ENCODE results near the gene FFAR1. TPM values are rescaled to one million over a fixed set of nuclear protein-coding genes. Genes with fewer than 3 reads are reported as not detected.

Gene FFAR1
- total and polyA plus RNA-seq, 2 donors (not counting 1 experiment from before 2014, with no cell fraction given), result not detected

- DNase-seq (ENCODE audit: low read depth in 2 of 2), result no peak
- Histone ChIP-seq H2AFZ (ENCODE audit: low read length) (no peak overlapping the region), H3K4me1 (ENCODE audit: control insufficient read depth, extremely low read depth, insufficient read depth, low read length) (no peaks in the 10 kb centered on the region), H3K4me2 (ENCODE audit: extremely low read depth, insufficient read depth, low read length) (no peak overlapping the region), H4K20me1 (ENCODE audit: control insufficient read depth, extremely low read depth, insufficient read depth, low read length) (no peaks in the 10 kb centered on the region), H3K36me3 (ENCODE audit: control insufficient read depth, insufficient read depth, low read length) (no peaks in the 10 kb centered on the region), H3K27ac (ENCODE audit: insufficient read depth, low read length) (no peak overlapping the region), H3K9ac (ENCODE audit: insufficient read depth, low read length) (no peak overlapping the region), H3K79me2 (ENCODE audit: control insufficient read depth, insufficient read depth, low read length) (no peaks in the 10 kb centered on the region), H3K4me3 (replicated peaks in 1 of 4; ENCODE audit: control extremely low read depth in 1 of 4, insufficient read depth in 1 of 4, low read depth in 3 of 4, low read length in 4 of 4) (no peak overlapping the region), H3K27me3 (ENCODE audit: control insufficient read depth, insufficient read depth, low read length) (no peaks in the 10 kb centered on the region), H3K9me3 (ENCODE audit: control insufficient read depth, insufficient read depth, low read depth, low read length) (no peaks in the 10 kb centered on the region)
- TF ChIP-seq EZH2 (IDR thresholded peaks at IDR 0.05; ENCODE audit: low read length, missing control alignments), result no peak
- TF ChIP-seq, protein P1, sequence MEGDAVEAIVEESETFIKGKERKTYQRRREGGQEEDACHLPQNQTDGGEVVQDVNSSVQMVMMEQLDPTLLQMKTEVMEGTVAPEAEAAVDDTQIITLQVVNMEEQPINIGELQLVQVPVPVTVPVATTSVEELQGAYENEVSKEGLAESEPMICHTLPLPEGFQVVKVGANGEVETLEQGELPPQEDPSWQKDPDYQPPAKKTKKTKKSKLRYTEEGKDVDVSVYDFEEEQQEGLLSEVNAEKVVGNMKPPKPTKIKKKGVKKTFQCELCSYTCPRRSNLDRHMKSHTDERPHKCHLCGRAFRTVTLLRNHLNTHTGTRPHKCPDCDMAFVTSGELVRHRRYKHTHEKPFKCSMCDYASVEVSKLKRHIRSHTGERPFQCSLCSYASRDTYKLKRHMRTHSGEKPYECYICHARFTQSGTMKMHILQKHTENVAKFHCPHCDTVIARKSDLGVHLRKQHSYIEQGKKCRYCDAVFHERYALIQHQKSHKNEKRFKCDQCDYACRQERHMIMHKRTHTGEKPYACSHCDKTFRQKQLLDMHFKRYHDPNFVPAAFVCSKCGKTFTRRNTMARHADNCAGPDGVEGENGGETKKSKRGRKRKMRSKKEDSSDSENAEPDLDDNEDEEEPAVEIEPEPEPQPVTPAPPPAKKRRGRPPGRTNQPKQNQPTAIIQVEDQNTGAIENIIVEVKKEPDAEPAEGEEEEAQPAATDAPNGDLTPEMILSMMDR (conservative IDR thresholded peaks at IDR 0.05 in 1 of 2, IDR thresholded peaks at IDR 0.05 in 1 of 2; ENCODE audit: low read depth in 1 of 2, low read length in 2 of 2), result no peak
Measured at GRCh38 chr19:35351411-35352176, 3.9 kb downstream of the FFAR1 start.

GRCh38 chr19:35352177-35352447 lies 4.4 kb downstream of the FFAR1 start:
- no peak for TF ChIP-seq EZH2 (IDR thresholded peaks at IDR 0.05; ENCODE audit: low read length, missing control alignments)
- TF ChIP-seq, protein P1 (conservative IDR thresholded peaks at IDR 0.05 in 1 of 2, IDR thresholded peaks at IDR 0.05 in 1 of 2; ENCODE audit: low read depth in 1 of 2, low read length in 2 of 2), result no peak
- no peak for DNase-seq (ENCODE audit: low read depth in 2 of 2)
- no peaks in the 10 kb centered on the region for H3K27me3 ChIP-seq (ENCODE audit: control insufficient read depth, insufficient read depth, low read length)
- H3K4me2 ChIP-seq (ENCODE audit: extremely low read depth, insufficient read depth, low read length), result no peak overlapping the region
- H3K9me3 ChIP-seq (ENCODE audit: control insufficient read depth, insufficient read depth, low read depth, low read length), result no peaks in the 10 kb centered on the region
- H2AFZ ChIP-seq (ENCODE audit: low read length), result no peak overlapping the region
- H3K4me1 ChIP-seq (ENCODE audit: control insufficient read depth, extremely low read depth, insufficient read depth, low read length), result no peaks in the 10 kb centered on the region
- no peak overlapping the region for H3K4me3 ChIP-seq (replicated peaks in 1 of 4; ENCODE audit: control extremely low read depth in 1 of 4, insufficient read depth in 1 of 4, low read depth in 3 of 4, low read length in 4 of 4)
- no peak overlapping the region for H3K27ac ChIP-seq (ENCODE audit: insufficient read depth, low read length)
- H4K20me1 ChIP-seq (ENCODE audit: control insufficient read depth, extremely low read depth, insufficient read depth, low read length), result no peaks in the 10 kb centered on the region
- H3K36me3 ChIP-seq (ENCODE audit: control insufficient read depth, insufficient read depth, low read length), result no peaks in the 10 kb centered on the region
- no peaks in the 10 kb centered on the region for H3K79me2 ChIP-seq (ENCODE audit: control insufficient read depth, insufficient read depth, low read length)
- no peak overlapping the region for H3K9ac ChIP-seq (ENCODE audit: insufficient read depth, low read length)

DNA sequence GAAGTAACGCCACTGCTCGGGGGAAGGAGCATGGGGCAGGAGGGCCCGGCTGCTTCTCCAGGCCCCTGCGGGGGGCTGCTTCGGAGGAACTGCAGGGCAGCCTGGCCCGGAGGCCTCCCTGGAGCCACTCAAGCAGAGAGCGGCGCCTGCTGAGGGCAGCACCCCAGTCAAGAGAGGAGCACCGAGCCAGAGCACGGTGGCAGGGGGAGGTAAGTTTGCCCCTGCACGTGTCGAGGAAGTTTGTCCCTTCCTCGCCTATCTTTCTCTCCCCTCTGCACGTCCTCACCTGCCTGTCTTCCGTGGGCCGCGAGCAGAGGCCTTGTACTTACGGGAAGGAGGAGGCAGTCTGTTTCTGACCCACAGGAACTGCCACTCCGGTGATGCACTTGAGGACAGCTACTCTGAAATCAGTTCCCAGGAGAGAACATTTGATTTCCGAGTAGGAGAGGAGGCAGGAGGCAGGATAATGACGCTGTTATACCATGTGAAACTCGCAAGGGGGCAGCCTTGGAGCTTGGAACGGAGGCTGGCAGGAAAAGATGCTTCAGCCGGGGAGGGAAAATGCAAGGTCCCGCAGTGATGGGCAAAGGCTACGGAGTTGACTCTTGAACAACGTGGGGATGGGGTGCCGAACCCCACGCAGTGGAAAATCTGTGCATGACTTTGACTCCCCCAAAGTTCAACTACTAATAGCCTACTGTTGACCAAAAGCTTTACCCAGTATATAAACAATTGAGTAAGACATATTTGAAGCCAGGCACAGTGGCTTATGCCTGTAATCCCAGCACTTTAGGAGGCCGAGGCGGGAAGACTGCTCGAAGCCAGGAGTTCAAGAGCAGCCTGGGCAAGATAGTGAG lies 5.0 kb downstream of the FFAR1 start:
- H4K20me1 ChIP-seq (ENCODE audit: control insufficient read depth, extremely low read depth, insufficient read depth, low read length), result no peaks in the 10 kb centered on the region
- no peak overlapping the region for H3K27ac ChIP-seq (ENCODE audit: insufficient read depth, low read length)
- H3K9me3 ChIP-seq (ENCODE audit: control insufficient read depth, insufficient read depth, low read depth, low read length), result no peaks in the 10 kb centered on the region
- H3K4me2 ChIP-seq (ENCODE audit: extremely low read depth, insufficient read depth, low read length), result no peak overlapping the region
- no peak overlapping the region for H3K4me3 ChIP-seq (replicated peaks in 1 of 4; ENCODE audit: control extremely low read depth in 1 of 4, insufficient read depth in 1 of 4, low read depth in 3 of 4, low read length in 4 of 4)
- TF ChIP-seq, protein P1 (conservative IDR thresholded peaks at IDR 0.05 in 1 of 2, IDR thresholded peaks at IDR 0.05 in 1 of 2; ENCODE audit: low read depth in 1 of 2, low read length in 2 of 2), result peak; percentile 83 to 86
- no peak for TF ChIP-seq EZH2 (IDR thresholded peaks at IDR 0.05; ENCODE audit: low read length, missing control alignments)
- no peak overlapping the region for H3K9ac ChIP-seq (ENCODE audit: insufficient read depth, low read length)
- no peaks in the 10 kb centered on the region for H3K4me1 ChIP-seq (ENCODE audit: control insufficient read depth, extremely low read depth, insufficient read depth, low read length)
- no peak overlapping the region for H2AFZ ChIP-seq (ENCODE audit: low read length)
- DNase-seq (ENCODE audit: low read depth in 2 of 2), result peak; percentile 46 to 76
- no peaks in the 10 kb centered on the region for H3K79me2 ChIP-seq (ENCODE audit: control insufficient read depth, insufficient read depth, low read length)
- H3K36me3 ChIP-seq (ENCODE audit: control insufficient read depth, insufficient read depth, low read length), result no peaks in the 10 kb centered on the region
- no peaks in the 10 kb centered on the region for H3K27me3 ChIP-seq (ENCODE audit: control insufficient read depth, insufficient read depth, low read length)

Measured in fibroblast of lung (primary cell).